Measurements from ENCODE around the gene IRF9.
A peak's percentile ranks its signal among the peaks of the same experiment; 100 is the strongest.

IRF9 gene

GRCh38 chr14:24149302-24149969, 11.6 kb upstream of the IRF9 start:
- no peaks in the 10 kb centered on the region for H3K27me3 Mint-ChIP-seq
- H3K27ac Mint-ChIP-seq, result peak overlapping the region; percentile 74
- no peak for DNase-seq
- peaks cover 48% of the 10 kb centered on the region for H3K4me1 Mint-ChIP-seq (ENCODE audit: low read depth)
- H3K4me3 Mint-ChIP-seq, result peak overlapping the region; percentile 90
- H3K36me3 Mint-ChIP-seq (ENCODE audit: low read depth), result peaks cover 87% of the 10 kb centered on the region
- H3K9me3 Mint-ChIP-seq, result no peaks in the 10 kb centered on the region

- Mint-ChIP-seq H3K4me1 (ENCODE audit: low read depth) (peaks cover 41% of the 10 kb centered on the region), H3K27me3 (no peaks in the 10 kb centered on the region), H3K9me3 (no peaks in the 10 kb centered on the region), H3K36me3 (ENCODE audit: low read depth) (peaks cover 87% of the 10 kb centered on the region), H3K4me3 (no peak overlapping the region), H3K27ac (peak overlapping the region; percentile 74)
- DNase-seq, result no peak
These were observed 11.0 kb upstream of the IRF9 start for GRCh38 chr14:24150061-24150460.

GRCh38 chr14:24150567-24150966, 10.5 kb upstream of the IRF9 start:
- peak overlapping the region; percentile 74 for H3K27ac Mint-ChIP-seq
- no peaks in the 10 kb centered on the region for H3K27me3 Mint-ChIP-seq
- no peak overlapping the region for H3K4me3 Mint-ChIP-seq
- no peaks in the 10 kb centered on the region for H3K9me3 Mint-ChIP-seq
- H3K36me3 Mint-ChIP-seq (ENCODE audit: low read depth), result peaks cover 87% of the 10 kb centered on the region
- no peak for DNase-seq
- peaks cover 36% of the 10 kb centered on the region for H3K4me1 Mint-ChIP-seq (ENCODE audit: low read depth)

GRCh38 chr14:24150993-24151392, 10.1 kb upstream of the IRF9 start:
- H3K27ac Mint-ChIP-seq, result peak overlapping the region; percentile 74
- H3K36me3 Mint-ChIP-seq (ENCODE audit: low read depth), result peaks cover 87% of the 10 kb centered on the region
- no peak overlapping the region for H3K4me3 Mint-ChIP-seq
- peaks cover 32% of the 10 kb centered on the region for H3K4me1 Mint-ChIP-seq (ENCODE audit: low read depth)
- no peak for DNase-seq
- no peaks in the 10 kb centered on the region for H3K9me3 Mint-ChIP-seq
- no peaks in the 10 kb centered on the region for H3K27me3 Mint-ChIP-seq

GRCh38 chr14:24151404-24152080, 9.5 kb upstream of the IRF9 start:
- peak overlapping the region; percentile 20 for H3K27ac Mint-ChIP-seq
- no peak overlapping the region for H3K4me3 Mint-ChIP-seq
- H3K36me3 Mint-ChIP-seq (ENCODE audit: low read depth), result peaks cover 85% of the 10 kb centered on the region

GRCh38 chr14:24155100-24155499, 6.0 kb upstream of the IRF9 start:
- Mint-ChIP-seq H3K36me3 (ENCODE audit: low read depth) (peaks cover 86% of the 10 kb centered on the region), H3K27ac (peak overlapping the region; percentile 73), H3K27me3 (no peaks in the 10 kb centered on the region), H3K4me3 (no peak overlapping the region), H3K4me1 (ENCODE audit: low read depth) (peaks cover 15% of the 10 kb centered on the region), H3K9me3 (no peaks in the 10 kb centered on the region)
- no peak for DNase-seq

More at GRCh38 chr14:24151404-24152080, 9.5 kb upstream of the IRF9 start:
- Mint-ChIP-seq H3K4me1 (ENCODE audit: low read depth) (peaks cover 32% of the 10 kb centered on the region), H3K9me3 (no peaks in the 10 kb centered on the region), H3K27me3 (no peaks in the 10 kb centered on the region)
- no peak for DNase-seq

GRCh38 chr14:24156840-24157239, 4.2 kb upstream of the IRF9 start:
- H3K27me3 Mint-ChIP-seq, result no peaks in the 10 kb centered on the region
- DNase-seq, result no peak
- peak overlapping the region; percentile 66 for H3K27ac Mint-ChIP-seq
- no peaks in the 10 kb centered on the region for H3K9me3 Mint-ChIP-seq
- H3K4me1 Mint-ChIP-seq (ENCODE audit: low read depth), result peaks cover 22% of the 10 kb centered on the region
- peaks cover 86% of the 10 kb centered on the region for H3K36me3 Mint-ChIP-seq (ENCODE audit: low read depth)
- no peak overlapping the region for H3K4me3 Mint-ChIP-seq

GRCh38 chr14:24157331-24157730, 3.7 kb upstream of the IRF9 start:
- Mint-ChIP-seq H3K4me1 (ENCODE audit: low read depth) (peaks cover 27% of the 10 kb centered on the region), H3K4me3 (no peak overlapping the region), H3K36me3 (ENCODE audit: low read depth) (peaks cover 87% of the 10 kb centered on the region), H3K27ac (peak overlapping the region; percentile 66), H3K27me3 (no peaks in the 10 kb centered on the region), H3K9me3 (no peaks in the 10 kb centered on the region)
- DNase-seq, result no peak

GRCh38 chr14:24159777-24160498, 1.1 kb upstream of the IRF9 start:
- Mint-ChIP-seq H3K9me3 (no peaks in the 10 kb centered on the region), H3K4me1 (ENCODE audit: low read depth) (peaks cover 49% of the 10 kb centered on the region), H3K36me3 (ENCODE audit: low read depth) (peaks cover 92% of the 10 kb centered on the region), H3K27ac (peak overlapping the region; percentile 100), H3K27me3 (no peaks in the 10 kb centered on the region), H3K4me3 (no peak overlapping the region)
- no peak for DNase-seq

- no peak for DNase-seq
- H3K27me3 Mint-ChIP-seq, result no peaks in the 10 kb centered on the region
- H3K36me3 Mint-ChIP-seq (ENCODE audit: low read depth), result peaks cover 92% of the 10 kb centered on the region
- no peaks in the 10 kb centered on the region for H3K9me3 Mint-ChIP-seq
- H3K27ac Mint-ChIP-seq, result peak overlapping the region; percentile 100
- peaks cover 52% of the 10 kb centered on the region for H3K4me1 Mint-ChIP-seq (ENCODE audit: low read depth)
- no peak overlapping the region for H3K4me3 Mint-ChIP-seq
These were observed 591 bp upstream of the IRF9 start for GRCh38 chr14:24160499-24160849.

- H3K9me3 Mint-ChIP-seq, result no peaks in the 10 kb centered on the region
- H3K27ac Mint-ChIP-seq, result peak overlapping the region; percentile 100
- DNase-seq, result no peak
- no peaks in the 10 kb centered on the region for H3K27me3 Mint-ChIP-seq
- H3K4me3 Mint-ChIP-seq, result peak overlapping the region; percentile 91
- peaks cover 95% of the 10 kb centered on the region for H3K36me3 Mint-ChIP-seq (ENCODE audit: low read depth)
- H3K4me1 Mint-ChIP-seq (ENCODE audit: low read depth), result peaks cover 63% of the 10 kb centered on the region
These were observed 1.0 kb downstream of the IRF9 start for GRCh38 chr14:24162093-24162492.

GRCh38 chr14:24164518-24164991, 3.5 kb downstream of the IRF9 start:
- Mint-ChIP-seq H3K27me3 (no peaks in the 10 kb centered on the region), H3K4me1 (ENCODE audit: low read depth) (peaks cover 67% of the 10 kb centered on the region), H3K36me3 (ENCODE audit: low read depth) (peaks cover 94% of the 10 kb centered on the region), H3K4me3 (no peak overlapping the region), H3K27ac (peak overlapping the region; percentile 100), H3K9me3 (no peaks in the 10 kb centered on the region)
- DNase-seq, result no peak

- Mint-ChIP-seq H3K27ac (peak overlapping the region; percentile 100), H3K4me1 (ENCODE audit: low read depth) (peaks cover 60% of the 10 kb centered on the region)
These were observed 4.7 kb downstream of the IRF9 start for GRCh38 chr14:24165785-24166184.

GRCh38 chr14:24167469-24168114, 6.5 kb downstream of the IRF9 start:
- Mint-ChIP-seq H3K4me1 (ENCODE audit: low read depth) (peaks cover 56% of the 10 kb centered on the region), H3K36me3 (ENCODE audit: low read depth) (peaks cover 87% of the 10 kb centered on the region), H3K4me3 (no peak overlapping the region), H3K9me3 (no peaks in the 10 kb centered on the region), H3K27me3 (no peaks in the 10 kb centered on the region), H3K27ac (peak overlapping the region; percentile 76)
- DNase-seq, result no peak

More at GRCh38 chr14:24165785-24166184, 4.7 kb downstream of the IRF9 start:
- no peak overlapping the region for H3K4me3 Mint-ChIP-seq
- no peaks in the 10 kb centered on the region for H3K27me3 Mint-ChIP-seq
- no peak for DNase-seq
- H3K9me3 Mint-ChIP-seq, result no peaks in the 10 kb centered on the region
- peaks cover 92% of the 10 kb centered on the region for H3K36me3 Mint-ChIP-seq (ENCODE audit: low read depth)
